Testis (tissue), 2 donors: Measurements from ENCODE around the gene GATB.

ENCODE experiments used
- CTCF ChIP-seq, 3 experiments: fragments of 450-650 bp in 2 of 3; fragments of 200-600 bp in 1 of 3; sonication (generic) in 1 of 3; IDR thresholded peaks; one replicate each; pipeline ENCODE4 v1.5.1; 2016 to 2019; ENCODE audit warnings: antibody characterized with exemption in 3 of 3, mild to moderate bottlenecking in 2 of 3, moderate library complexity in 1 of 3
- POLR2A ChIP-seq: fragments of 450-650 bp; IDR thresholded peaks from one replicate; pipeline ENCODE4 v1.6.1; 2017; ENCODE audit warnings: antibody characterized with exemption, mild to moderate bottlenecking, moderate library complexity

GRCh38 chr4:151658959-151659600 is 101.7 kb downstream of the GATB start:
- TF ChIP-seq CTCF (IDR thresholded peaks at IDR 0.05) (no peak), POLR2A (no peak)
